NCI-H1105 treated with DMSO at 0.1 percent for 48 hours (cell line): ENCODE results near the gene FREY1.

ENCODE experiments used
- DNase-seq: peaks from one replicate; lab custom pipeline; 2025; lab: John Stamatoyannopoulos, UW

The FREY1 gene

GRCh38 chr11:45870706-45871105 lies 36.4 kb downstream of the FREY1 start:
- no peak for DNase-seq

GRCh38 chr11:45869551-45869950 lies 37.5 kb downstream of the FREY1 start:
- DNase-seq = no peak

DNA sequence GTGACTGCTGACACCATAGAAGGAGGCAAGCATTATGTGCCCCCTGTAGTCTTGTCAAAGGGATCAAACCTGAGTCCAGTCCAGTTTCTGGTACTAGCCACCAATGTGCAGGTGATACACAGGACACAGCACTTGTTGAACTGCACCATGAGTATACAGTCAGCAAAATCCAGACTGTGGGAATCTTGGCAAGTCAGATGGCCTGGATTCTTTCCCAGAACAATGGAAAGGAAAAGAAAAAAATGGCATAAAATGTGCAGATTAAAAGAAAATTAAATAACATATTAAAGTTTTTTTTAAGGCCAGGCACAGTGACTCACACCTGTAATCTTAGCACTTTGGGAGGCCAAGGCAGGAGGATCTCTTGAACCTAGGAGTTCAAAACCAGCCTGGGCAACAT lies 43.0 kb downstream of the FREY1 start:
- no peak for DNase-seq

- DNase-seq = no peak
Observed at GRCh38 chr11:45860764-45861510, 46.1 kb downstream of the FREY1 start.

- DNase-seq = no peak
Observed at GRCh38 chr11:45860348-45860747, 46.7 kb downstream of the FREY1 start.

- DNase-seq = peak; percentile 87
Observed at GRCh38 chr11:45859661-45860140, 47.4 kb downstream of the FREY1 start.

- no peak for DNase-seq
Observed at GRCh38 chr11:45858751-45859398, 48.2 kb downstream of the FREY1 start.

DNA sequence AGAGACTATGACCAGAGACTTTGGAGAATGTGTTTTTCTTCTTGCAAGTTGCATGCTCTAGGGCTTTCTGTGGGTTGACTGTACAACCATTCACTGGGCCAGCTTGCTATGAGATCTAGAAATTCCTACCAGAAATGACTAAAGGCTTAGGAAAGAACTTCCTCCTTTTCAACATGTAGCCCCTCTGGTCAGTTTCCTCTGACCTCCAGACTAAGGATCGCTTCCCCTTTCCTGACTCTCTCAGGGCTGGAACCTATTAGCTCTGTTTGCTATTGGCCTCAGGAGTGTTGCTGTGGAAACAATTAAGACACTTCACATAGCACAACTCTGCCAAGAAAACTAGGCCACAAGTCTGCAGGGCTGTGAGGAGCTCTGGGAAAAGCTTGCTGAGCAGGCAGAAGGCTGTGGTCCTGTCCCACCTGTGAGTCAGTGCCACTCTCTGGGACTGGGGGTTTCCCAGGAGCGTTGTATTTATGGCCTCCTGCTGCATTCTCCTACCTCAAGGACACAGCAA lies 49.1 kb downstream of the FREY1 start:
- DNase-seq = peak; percentile 9
